ENCODE data around the gene HSF5.
"Not testable (repeated sequence)": the region's sequence is repeated elsewhere in the genome, so short reads cannot be mapped to it uniquely, and the experiment has no call there.

Gene HSF5

DNA sequence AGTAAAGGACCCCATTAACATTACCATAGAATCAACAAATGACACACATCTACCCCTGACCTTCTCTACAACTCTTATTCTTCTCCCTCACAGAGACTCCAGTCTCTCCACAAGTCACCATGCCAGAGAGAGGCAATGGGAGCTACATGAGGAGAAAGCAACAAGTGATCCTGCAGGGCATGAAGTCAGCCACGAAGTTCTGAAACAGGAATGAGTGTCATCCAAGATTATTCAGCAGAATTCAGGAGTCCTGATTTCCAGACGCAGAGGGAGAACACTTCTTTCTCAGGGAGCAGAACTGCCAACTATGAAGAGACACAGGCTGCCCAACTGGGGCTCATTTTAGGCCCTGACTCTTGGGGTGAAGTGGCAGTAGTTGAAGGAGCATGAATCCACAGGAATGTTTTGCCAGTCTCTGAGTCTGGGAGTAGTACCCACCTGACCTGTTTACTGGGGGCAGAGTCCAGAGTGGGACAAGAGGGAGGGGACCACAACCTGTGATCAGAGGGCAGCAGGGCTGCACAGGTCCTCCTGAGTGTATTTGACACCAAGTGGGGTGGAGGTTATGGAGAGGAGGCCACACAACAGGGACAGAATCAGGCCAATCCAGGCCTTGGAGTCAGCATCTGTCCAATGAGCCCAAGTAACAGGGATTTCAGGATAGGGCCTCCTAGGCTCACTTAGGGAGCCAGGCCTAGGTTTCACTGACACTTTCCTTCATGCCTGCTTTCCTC is 28.6 kb upstream of the HSF5 start:
- no peak for DNase-seq (ENCODE audit: low read depth, low spot score)

DNA sequence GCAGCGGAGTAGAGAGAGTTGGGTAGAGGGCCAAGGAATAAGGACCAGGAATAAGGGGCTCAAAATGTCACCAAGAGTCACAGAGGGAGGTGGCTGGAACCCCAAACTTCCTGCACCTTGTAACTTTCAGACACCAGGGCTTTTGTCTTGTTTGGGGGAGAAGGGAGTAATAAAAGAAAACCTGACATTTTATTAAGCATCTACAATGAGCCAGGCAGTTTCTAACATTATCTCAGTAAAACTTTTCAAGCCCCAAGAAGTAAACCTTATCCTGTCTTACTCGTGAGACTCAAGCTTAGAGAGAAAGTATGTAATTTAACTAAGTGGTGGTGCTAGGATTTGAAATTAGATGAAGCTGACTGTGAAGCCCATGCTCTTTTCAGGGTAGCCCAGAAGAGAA is 27.1 kb upstream of the HSF5 start:
- DNase-seq (ENCODE audit: low read depth, low spot score): no peak

DNA sequence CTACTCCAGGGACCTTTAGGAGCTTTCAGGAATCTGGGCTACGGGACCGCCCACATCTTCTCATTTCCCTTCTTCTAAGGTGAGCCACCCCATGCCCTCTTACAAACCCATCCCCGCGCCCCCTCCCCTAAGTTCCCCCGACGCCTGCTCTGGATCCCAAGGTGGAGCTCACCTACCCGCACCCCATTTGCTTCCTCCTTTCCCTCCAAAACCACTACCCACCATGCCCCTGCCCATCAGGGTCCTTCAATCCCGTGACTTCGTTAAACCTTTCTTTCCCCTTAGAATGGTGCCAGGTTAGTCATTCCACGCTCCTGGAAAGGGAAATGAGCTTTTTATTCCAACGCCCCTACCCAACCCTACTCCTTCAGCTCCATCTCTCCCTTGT is 26.6 kb upstream of the HSF5 start:
- no peak for DNase-seq (ENCODE audit: low read depth, low spot score)

DNA sequence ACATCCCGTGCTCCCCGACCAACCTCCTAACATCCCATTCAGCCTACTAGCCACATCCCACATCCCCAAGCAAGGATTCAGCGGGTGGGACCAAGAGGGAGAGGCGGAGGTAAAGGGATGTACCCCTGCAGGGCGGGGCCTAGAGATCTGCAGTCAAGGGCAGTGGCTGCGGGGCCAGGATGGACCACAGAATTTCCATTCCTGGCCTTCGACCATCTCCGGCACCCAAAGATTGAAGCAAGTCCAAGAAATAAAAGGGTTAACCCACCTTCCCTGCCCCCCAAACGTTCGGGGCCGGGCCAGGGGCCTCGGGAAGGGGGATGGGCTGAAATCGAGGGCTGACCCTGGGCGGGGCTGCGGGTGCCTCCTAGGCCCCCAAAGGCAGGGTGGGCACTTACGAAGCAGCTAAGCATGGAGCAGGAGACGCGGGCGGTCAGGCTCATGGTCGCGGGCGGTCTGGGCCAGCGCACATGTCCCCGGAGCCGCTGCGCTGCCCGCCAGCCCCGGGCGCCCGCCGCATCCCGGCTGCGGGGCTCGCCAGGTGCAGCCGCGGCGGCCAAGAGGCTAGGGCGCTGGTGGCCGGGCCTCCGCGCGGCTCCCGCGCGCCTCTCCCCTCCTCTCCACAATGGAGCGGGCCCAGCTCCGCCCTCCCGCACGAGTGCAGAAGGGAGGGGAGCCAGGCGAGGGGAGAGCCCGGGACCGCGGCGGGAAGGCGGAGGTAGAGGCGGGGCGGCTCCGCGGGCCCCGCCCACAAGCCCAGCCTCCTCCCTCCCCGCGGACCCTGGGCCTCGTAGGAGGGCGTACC is 26.0 kb upstream of the HSF5 start, which contains the start of gene MTMR4:
Gene MTMR4 (minus strand): TSS at position 674 of the 805 bp plus-strand sequence. CDS start 231 bp downstream, at position 443.
- DNase-seq (ENCODE audit: low read depth, low spot score): peak; percentile 90

DNA sequence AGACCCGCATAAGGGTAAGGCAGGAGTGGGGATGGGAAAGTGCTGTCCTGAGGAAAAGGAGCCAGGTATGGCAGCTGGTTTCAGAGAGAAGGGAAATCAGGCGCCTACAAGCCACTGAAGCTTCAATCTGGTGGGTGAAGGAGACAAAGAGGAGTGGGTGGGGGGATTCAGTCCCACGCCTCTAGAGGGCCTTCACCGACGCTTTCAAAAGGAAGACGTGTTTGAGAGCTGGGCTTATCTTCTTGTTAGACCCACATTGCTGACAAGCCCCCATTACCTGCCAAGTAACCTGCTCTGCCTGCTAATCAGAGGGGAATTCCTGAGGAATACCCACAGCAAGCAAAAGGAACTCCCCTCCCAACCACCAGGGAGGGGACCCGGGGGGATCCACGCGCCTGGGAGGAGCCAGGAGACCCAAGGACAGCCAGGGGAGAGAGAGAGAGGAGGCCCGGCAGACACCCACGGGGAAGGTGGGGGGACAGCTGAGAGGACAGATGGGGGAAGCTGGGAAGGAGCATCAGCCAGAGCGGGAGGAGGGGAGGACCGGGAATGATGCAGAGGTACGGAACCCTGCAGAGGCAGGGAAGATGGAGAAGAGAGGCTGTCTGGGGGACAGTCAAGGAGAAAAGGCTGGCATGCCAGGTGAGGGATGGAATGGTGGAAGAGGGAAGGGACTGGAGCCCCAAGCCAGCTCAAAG is 25.2 kb upstream of the HSF5 start:
- DNase-seq (ENCODE audit: low read depth, low spot score): peak; percentile 34

DNA sequence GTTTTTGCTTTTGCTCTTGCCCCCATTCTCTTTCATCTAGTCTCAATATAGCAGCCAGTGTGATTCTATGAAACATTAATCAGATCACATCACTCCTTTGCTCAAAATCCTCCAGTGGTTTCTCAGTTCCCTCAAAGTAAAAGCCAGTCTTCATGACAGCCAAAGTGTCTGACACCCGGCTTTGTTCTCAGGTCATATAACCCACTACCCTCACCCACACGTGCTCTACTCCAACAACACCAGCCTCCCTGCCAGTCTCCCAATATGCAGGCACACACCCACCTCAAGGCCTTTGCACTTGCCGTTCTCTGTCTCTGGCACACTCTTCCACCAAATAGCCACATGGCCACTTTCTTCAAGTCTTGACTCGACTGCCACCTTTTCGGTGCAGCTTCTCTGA is 21.9 kb upstream of the HSF5 start:
- no peak for DNase-seq (ENCODE audit: low read depth, low spot score)

DNA sequence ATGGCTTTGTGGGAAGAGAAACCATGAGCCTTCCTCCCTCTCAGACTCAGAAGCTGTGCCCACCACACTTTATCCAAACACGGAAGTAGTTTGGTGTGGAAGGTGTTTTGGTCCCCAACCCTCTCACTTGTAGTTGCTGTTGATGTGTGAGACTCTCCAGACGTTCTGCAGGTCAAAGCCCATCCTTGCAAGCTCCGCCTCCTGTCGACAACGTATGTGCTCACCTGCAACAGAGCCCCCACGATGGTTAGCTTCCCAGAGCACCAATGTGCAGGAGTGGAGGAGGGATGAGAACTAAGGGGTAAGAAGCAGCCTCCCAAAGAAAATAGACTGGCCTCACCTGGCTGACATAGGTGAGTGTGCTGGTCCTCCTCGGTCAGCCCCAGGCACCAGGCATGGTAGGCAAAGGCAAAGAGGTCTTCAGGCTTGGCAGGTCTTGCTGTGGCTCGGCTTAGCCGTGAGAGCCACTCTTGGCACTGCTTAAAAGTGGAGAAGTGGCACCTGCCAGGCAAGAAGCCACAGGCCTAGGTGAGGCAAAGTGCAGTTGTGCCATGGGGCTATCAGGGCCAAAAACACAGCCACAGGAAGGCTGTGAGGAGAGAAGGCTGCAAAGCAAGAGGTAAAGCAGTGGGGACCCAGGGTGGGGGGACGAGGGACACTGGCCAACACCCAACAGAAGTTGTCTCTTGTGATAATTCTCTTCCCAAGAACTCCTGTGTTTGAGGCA is 20.3 kb upstream of the HSF5 start:
- DNase-seq (ENCODE audit: low read depth, low spot score): no peak

DNA sequence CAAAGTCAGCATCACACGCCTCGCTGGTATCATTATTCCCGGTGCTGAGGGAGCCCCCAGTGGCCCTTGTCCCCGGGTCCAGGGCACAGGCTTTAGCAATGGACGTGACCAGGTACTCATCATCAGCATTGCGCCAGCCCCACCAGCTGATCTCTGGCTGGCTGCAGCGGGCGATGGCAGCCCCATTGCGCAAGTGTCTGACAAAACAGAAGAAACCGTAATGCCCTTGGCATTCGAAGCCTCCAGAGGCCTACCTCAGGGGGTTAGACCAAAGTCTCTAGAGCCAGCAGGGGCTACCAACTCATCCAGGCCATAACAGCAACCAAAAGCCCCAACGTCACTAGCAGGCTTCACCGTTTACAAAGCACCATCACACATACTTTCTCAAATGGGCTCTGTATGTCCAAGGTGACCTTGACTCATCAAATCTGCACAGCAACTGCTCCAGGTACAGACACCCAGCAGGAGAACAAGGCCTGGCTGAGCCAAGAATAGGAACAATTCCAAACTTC is 19.0 kb upstream of the HSF5 start:
- DNase-seq (ENCODE audit: low read depth, low spot score): no peak

DNA sequence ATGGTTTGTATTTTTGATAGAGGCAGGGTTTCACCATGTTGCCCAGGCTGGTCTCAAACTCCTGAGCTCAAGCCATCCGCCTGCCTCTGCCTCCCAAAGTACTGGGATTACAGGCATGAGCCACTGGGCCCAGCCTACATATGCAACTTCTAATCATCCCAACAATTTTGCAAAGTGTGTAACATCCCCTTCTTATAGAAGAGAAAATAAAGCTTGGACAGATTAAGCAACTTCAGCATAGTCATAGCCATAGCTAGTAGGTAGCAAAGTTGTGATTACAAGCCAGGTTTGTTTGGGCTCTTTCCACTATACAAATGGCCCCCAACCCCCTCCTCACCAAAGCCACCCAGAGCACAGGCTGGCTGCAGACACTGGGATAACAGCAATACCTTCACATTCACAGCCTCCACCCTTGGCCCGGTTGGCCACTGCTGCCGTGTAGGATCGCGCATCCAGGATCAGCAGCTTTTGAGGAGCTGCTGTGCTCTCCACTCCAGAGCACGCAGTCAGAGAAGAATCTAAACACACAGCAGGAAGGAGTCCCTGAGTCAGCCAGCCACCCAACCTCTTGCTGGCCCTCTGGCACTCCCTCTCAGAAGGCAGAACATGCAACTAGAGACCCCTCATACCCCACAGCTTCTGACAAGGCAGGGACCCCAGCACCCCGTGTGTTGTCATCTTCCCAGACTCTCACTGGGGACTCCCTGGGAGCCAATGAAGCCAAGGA is 18.3 kb upstream of the HSF5 start:
- no peak for DNase-seq (ENCODE audit: low read depth, low spot score)

DNA sequence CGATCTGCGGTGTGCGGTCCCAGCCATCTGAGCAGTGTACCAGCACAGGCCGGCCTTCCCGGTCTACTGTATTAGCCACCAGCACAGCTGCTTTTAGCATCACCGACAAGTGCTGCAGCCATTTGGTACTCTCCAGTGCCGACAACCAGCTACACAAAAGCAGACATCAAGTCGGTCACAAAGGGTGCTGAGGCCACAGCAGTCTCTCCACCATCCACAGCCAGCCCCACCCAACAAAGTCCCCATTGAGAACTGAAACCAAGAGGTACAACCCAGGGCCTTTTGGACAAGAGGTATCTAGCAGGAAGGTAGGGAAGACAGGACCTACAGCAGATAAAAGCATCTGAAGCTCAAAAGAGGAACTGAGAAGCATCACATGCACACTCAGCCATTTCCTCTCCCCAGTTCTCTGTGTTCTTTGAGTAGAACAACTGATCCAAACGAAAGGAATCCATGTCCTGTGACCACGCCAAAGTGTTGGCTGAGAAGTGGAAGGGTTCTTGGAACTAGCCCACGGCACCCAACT is 16.7 kb upstream of the HSF5 start:
- no peak for DNase-seq (ENCODE audit: low read depth, low spot score)

DNA sequence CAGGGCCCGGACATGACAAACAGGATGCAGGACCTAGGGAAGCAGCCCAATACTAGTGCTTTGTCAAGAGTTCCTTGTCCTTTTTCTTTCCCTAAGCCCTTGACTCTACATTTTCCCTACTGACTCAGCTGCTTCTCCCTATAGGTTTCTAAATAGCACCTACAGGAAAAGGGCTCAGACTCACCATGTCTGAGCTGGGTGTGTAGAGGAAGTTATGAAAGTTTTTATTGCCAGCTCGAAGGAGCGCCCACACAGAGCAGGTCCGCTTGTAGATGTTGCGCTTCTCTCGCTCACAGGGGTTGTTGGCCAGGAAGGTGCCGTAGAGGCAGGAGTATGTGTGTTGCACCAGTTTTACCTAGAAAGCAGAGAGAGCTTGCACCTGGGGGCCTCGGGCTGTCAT is 15.7 kb upstream of the HSF5 start:
- no peak for DNase-seq (ENCODE audit: low read depth, low spot score)

DNA sequence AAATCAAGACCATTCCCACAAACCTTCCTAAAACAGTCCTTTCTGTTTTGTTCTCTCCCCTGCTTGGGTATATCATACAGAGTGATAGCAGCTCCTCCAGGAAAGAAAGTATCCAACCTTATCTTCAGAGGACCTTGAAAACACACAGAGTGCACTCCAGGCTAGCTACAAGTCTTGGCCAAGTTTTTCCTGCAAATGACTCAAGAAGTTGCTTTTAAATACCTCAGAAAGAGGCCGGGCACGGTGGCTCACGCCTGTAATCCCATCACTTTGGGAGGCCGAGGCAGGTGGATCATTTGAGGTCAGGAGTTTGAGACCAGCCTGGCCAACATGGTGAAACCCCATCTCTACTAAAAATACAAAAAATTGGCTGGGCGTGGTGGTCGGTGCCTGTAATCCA is 14.9 kb upstream of the HSF5 start:
- DNase-seq (ENCODE audit: low read depth, low spot score): not testable (repeated sequence)

DNA sequence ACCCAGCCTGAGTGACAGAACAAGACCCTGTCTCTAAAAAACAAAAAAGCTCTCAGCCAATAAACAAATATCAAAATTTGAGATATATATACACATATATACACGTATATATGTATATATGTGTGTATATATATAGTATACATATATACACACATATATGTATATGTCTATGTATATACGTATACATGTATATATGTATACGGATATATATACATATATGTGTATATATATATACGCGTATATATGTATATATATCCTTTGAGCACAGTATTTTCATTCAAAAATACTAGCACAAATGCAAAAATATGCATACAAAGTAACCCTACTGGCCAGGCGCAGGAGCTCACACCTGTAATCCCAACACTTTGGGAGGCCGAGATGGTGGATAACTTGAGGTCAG is 13.2 kb upstream of the HSF5 start:
- no peak for DNase-seq (ENCODE audit: low read depth, low spot score)

DNA sequence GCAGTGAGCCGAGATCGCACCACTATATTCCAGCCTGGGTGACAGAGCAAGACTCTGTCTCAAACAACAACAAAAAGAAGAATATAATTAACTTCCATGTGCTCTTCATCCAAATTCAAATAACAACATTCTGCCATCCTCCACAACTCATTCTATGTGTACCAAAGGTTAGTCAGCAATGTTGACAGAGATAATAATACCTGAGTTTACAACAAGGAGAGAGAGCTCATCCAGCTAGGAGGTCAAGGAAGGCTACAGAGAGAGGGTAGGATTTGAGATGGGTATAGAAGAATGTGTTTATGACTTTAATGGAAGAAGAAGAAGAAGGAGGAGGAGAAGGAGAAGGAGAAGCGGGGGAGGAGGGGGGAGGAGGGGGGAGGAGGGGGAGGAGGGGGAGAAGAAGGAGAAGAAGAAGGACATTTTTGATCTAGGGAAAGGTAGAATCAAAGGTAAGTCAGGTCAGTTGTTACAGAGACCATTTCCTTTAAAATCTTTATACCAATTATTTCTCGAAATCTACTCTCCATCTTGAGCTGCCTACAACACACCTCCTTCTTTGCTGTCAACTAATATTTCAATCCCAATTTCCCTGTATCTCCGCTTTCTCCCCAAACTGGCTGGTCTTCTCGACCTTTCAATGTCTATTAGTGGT is 10.1 kb upstream of the HSF5 start:
- DNase-seq (ENCODE audit: low read depth, low spot score): no peak

DNA sequence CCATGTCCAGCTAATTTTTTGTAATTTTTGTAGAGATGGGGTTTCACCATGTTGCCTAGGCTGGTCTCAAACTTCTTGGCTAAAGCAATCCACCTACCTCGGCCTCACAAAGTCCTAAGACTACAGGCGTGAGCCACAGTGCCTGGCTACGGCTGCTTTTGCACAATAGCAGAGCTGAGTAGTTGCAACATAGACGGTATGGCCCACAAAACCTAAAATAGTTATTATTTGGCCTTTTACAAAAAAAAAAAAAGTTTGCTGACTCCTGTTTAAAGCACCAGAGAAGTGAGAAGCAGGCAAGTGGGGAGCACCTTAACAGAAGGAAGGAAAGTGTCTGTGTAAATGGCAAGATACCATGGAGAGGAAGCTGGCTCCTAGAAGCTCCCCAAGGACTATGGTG is 5.3 kb upstream of the HSF5 start:
- DNase-seq (ENCODE audit: low read depth, low spot score): no peak

DNA sequence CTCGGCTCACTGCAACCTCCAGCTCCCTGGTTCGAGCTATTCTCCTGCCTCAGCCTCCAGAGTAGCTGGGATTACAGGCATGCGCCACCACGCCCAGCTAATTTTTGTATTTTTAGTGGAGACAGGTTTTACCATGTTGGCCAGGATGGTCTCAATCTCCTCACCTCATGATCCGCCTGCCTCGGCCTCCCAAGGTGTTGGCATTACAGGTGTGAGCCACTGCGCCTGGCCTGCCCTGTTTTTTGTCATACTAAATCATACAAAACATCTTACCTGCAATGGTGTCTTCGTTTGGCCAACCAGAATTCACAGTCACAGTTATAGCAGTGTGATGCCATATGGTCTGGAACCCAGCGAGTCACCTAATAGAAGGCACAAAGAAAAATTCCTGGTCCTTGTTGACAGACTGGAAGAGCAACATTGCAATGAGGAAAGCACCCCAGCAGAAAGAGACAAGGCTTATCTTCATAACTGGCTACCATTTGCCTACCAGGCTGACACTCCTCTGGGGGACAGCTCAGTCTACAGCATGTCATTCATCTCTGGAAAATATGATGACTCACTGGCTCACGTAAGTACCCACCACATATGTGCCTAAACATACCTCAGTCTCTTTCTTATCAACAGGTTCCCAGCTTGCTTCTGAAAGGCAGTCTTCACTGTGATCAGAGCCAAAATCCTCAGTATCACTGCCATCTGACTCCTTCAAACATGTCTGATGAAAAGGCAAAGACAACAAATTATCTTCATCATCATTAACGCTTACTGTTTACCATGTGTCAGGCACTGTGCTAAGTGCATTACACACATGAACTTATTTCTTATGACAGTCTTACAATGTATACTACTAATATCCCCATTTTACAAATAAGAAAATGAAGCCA is 4.3 kb upstream of the HSF5 start:
- no peak for DNase-seq (ENCODE audit: low read depth, low spot score)

DNA sequence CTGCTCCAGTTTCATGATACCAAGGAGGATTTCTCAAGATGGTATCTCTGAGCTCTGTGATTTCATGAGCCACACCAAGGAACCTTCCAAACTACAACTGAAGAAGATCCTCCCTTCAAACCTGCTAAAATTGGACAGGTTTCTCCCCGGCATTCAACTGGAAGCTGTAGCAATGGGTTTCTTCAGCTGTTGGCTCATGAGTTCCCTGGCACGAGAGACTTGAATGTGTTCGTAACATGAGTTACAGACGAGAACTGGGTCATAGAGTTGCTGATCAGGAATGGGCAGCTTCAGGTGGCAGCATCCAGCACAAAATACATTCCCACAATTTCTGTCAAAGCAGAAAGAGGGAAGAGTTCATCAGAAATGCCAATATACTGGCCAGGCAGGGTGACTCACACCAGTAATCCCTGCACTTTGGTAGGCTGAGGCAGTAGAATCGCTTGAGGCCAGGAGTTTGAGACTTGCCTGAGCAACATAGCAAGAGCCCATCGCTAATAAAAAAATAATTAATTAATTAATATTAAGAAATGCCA is 3.4 kb upstream of the HSF5 start:
- DNase-seq (ENCODE audit: low read depth, low spot score): no peak

DNA sequence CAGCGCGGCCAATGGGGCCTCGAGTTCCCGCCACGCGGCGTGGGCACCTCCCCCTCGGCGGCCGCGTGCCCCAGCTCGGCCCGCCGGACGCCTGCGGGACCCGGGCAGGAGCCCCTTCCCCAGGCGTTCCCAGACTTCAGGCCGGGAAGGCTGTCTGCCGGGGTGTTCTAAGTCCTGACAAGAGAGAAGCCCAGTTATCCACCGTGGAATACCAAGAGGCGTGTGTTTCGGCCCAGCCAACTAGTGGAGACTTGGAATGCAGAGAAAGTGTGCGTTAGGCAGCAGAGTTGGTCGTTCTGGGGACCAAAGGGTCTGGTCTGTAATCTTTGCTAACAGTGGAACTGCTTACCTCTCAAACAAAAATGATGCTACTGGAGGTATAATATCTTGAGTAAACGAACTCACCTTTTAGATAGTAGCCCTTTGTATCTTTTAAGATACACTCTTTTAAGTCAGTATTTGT is 251 bp upstream of the HSF5 start:
- no peak for DNase-seq (ENCODE audit: low read depth, low spot score)

DNA sequence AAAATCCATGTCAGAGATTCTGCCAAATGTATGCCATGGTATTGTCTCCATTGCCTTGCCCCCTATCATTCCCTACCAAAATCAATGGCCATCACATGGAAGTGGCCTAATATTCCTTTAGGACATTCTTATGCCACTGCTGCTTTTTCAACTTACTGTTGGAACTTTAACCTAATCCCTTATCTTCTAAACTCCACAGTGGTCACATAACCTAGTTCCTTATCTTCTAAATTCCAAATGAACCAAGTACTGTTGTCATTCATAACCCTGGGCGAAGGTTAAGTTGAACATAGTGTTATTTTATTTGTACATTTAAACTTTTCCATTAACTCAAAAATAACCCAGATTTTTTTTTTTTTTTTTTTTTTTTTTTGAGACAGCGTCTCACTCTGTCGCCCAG is 3.6 kb downstream of the HSF5 start:
- no peak for DNase-seq (ENCODE audit: low read depth, low spot score)
